HG03280 (cell line): ENCODE measurements around the gene SLC6A17.

Experiments
- ATAC-seq: cut with Tn5 transposase; IDR thresholded peaks from one replicate; pipeline ENCODE4 v1.9.1; 2021; ENCODE audit warnings: mild to moderate bottlenecking, moderate library complexity; ENCODE audit not compliant: unreplicated experiment

Gene SLC6A17

GRCh38 chr1:110218137-110218536, 67.8 kb downstream of the SLC6A17 start:
- no peak for ATAC-seq

- ATAC-seq = no peak
Measured at GRCh38 chr1:110218739-110219138, 68.4 kb downstream of the SLC6A17 start.

GRCh38 chr1:110220324-110220723, 70.0 kb downstream of the SLC6A17 start:
- ATAC-seq = no peak

- ATAC-seq = no peak
Measured at GRCh38 chr1:110221119-110221518, 70.8 kb downstream of the SLC6A17 start.

GRCh38 chr1:110223127-110223526, 72.8 kb downstream of the SLC6A17 start:
- no peak for ATAC-seq

GRCh38 chr1:110223581-110223980, 73.3 kb downstream of the SLC6A17 start:
- ATAC-seq = no peak

GRCh38 chr1:110224240-110224995, 74.1 kb downstream of the SLC6A17 start:
- ATAC-seq = no peak

- no peak for ATAC-seq
Measured at GRCh38 chr1:110225212-110225611, 74.9 kb downstream of the SLC6A17 start.

GRCh38 chr1:110225756-110226404, 75.6 kb downstream of the SLC6A17 start:
- no peak for ATAC-seq

GRCh38 chr1:110227774-110228173, 77.5 kb downstream of the SLC6A17 start:
- no peak for ATAC-seq

- ATAC-seq = no peak
Measured at GRCh38 chr1:110228381-110228780, 78.1 kb downstream of the SLC6A17 start.

GRCh38 chr1:110228869-110229268, 78.6 kb downstream of the SLC6A17 start:
- ATAC-seq = no peak

- ATAC-seq = no peak
Measured at GRCh38 chr1:110229348-110230001, 79.2 kb downstream of the SLC6A17 start.

GRCh38 chr1:110230381-110231199, 80.3 kb downstream of the SLC6A17 start:
- ATAC-seq = no peak

- no peak for ATAC-seq
Measured at GRCh38 chr1:110233861-110234260, 83.6 kb downstream of the SLC6A17 start.

GRCh38 chr1:110234691-110235090, 84.4 kb downstream of the SLC6A17 start:
- ATAC-seq = no peak

GRCh38 chr1:110235181-110235833, 85.0 kb downstream of the SLC6A17 start:
- no peak for ATAC-seq

GRCh38 chr1:110235834-110236682, 85.8 kb downstream of the SLC6A17 start:
- ATAC-seq = no peak

- no peak for ATAC-seq
Measured at GRCh38 chr1:110237386-110238152, 87.3 kb downstream of the SLC6A17 start.
